Coronary artery (tissue), 2 donors: ENCODE results near the gene TPRN.
A peak's percentile ranks its signal among the peaks of the same experiment; 100 is the strongest.

Experiments
- DNase-seq: peaks from one replicate; pipeline ENCODE4 v3.0.0-alpha.2; 2017; ENCODE audit warnings: low spot score
- H3K27ac ChIP-seq, 2 donors: fragments of 200-600 bp; sonication (generic); one replicate each; pipeline ENCODE4 v1.5.1; 2016 to 2019
- H3K4me3 ChIP-seq: fragments of 200-600 bp; sonication (generic); 2 replicates; pipeline ENCODE4 v1.5.1; 2016; ENCODE audit warnings: mild to moderate bottlenecking, moderate library complexity
- CTCF ChIP-seq: fragments of 200-600 bp; sonication (generic); IDR thresholded peaks from one replicate; pipeline ENCODE4 v1.5.1; 2019; ENCODE audit warnings: antibody characterized with exemption

TPRN gene

GRCh38 chr9:137187386-137187785 lies 13.2 kb downstream of the TPRN start:
- H3K27ac ChIP-seq: no peak overlapping the region
- DNase-seq: no peak
- peak overlapping the region; percentile 93 for H3K4me3 ChIP-seq
- no peak for TF ChIP-seq CTCF

- TF ChIP-seq CTCF: no peak
- Histone ChIP-seq H3K4me3 (peak overlapping the region; percentile 93), H3K27ac (no peak overlapping the region)
- no peak for DNase-seq
Observed at GRCh38 chr9:137186385-137186784, 14.2 kb downstream of the TPRN start.

GRCh38 chr9:137185921-137186320 lies 14.6 kb downstream of the TPRN start:
- Histone ChIP-seq H3K4me3 (no peak overlapping the region), H3K27ac (no peak overlapping the region)
- TF ChIP-seq CTCF: no peak
- DNase-seq: no peak

GRCh38 chr9:137184881-137185660 lies 15.5 kb downstream of the TPRN start:
- no peak overlapping the region for H3K4me3 ChIP-seq
- no peak overlapping the region for H3K27ac ChIP-seq
- no peak for TF ChIP-seq CTCF
- no peak for DNase-seq

GRCh38 chr9:137183980-137184595 lies 16.5 kb downstream of the TPRN start:
- H3K27ac ChIP-seq: no peak overlapping the region
- H3K4me3 ChIP-seq: no peak overlapping the region
- no peak for TF ChIP-seq CTCF
- DNase-seq: no peak

- H3K27ac ChIP-seq: no peak overlapping the region
- DNase-seq: no peak
- TF ChIP-seq CTCF: no peak
- H3K4me3 ChIP-seq: no peak overlapping the region
Observed at GRCh38 chr9:137182836-137183235, 17.7 kb downstream of the TPRN start.

GRCh38 chr9:137181680-137182079 lies 18.9 kb downstream of the TPRN start:
- Histone ChIP-seq H3K4me3 (no peak overlapping the region), H3K27ac (no peak overlapping the region)
- TF ChIP-seq CTCF: no peak
- DNase-seq: no peak
